ENCODE data around the gene RPS4Y1.

- no peak for TF ChIP-seq GATA2 (IDR thresholded peaks at IDR 0.05; ENCODE audit: low read depth, low read length)
- no peak for TF ChIP-seq GATA3 (IDR thresholded peaks at IDR 0.05; ENCODE audit: low read depth, low read length)
Measured at GRCh38 chrY:2854145-2854774, 12.9 kb downstream of the RPS4Y1 start.

Data from SH-SY5Y (cell line).